H1 (cell line): Measurements from ENCODE around the gene PALD1. TPM values are rescaled to one million over a fixed set of nuclear protein-coding genes. Genes with fewer than 3 reads are reported as not detected.

Experiments used
- CREB1 ChIP-seq: IDR thresholded peaks from 2 replicates; pipeline ENCODE4 v1.6.1; 2012; ENCODE audit warnings: inconsistent platforms
- EZH2 ChIP-seq: fragments of 200-600 bp; sonication (generic); IDR thresholded peaks from 2 replicates; pipeline ENCODE4 v1.7.1; 2012; ENCODE audit warnings: low read depth, mild to moderate bottlenecking, moderate library complexity, low read length, inconsistent platforms; ENCODE audit not compliant: severe bottlenecking
- RAD21 ChIP-seq, 2 experiments: IDR thresholded peaks in 1 of 2; conservative IDR thresholded peaks in 1 of 2; 2 replicates each; pipeline ENCODE4 v1.6.1; 2011; ENCODE audit warnings: low read depth in 2 of 2, low read length in 2 of 2, improper control_type of control experiment in 1 of 2, inconsistent platforms in 1 of 2, mild to moderate bottlenecking in 1 of 2, moderate library complexity in 1 of 2
- TCF12 ChIP-seq: IDR thresholded peaks from 2 replicates; pipeline ENCODE4 v1.6.1; 2011; ENCODE audit warnings: low read depth, mild to moderate bottlenecking, low read length
- polyA plus RNA-seq, 7 experiments: library from polyadenylated mRNA; depleted of rRNA in 3 of 7; stranded (reverse) in 5 of 7; unstranded in 2 of 7; fragments of >200 nt in 5 of 7; fragments of 200-250 nt in 2 of 7; gene quantifications; 1 replicate in 5 of 7; 2 replicates in 1 of 7; 4 replicates in 1 of 7; pipeline versions ENCODE4 v1.2.1 to v1.2.3, GENCODE V29; 2011 to 2013; ENCODE audit warnings: missing spikeins in 2 of 7, mixed read lengths in 2 of 7
- total RNA-seq: library from RNA; stranded (reverse); fragmentation: NEBNext Ultra II Directional; extraction: Animal tissue kit (Norgen Biotek cat#: 25700); gene quantifications from 2 replicates; pipeline ENCODE4 v1.2.1, GENCODE V29; 2021

PALD1 gene
- total and polyA plus RNA-seq, 2 of the 8 experiments (the other 6 are each of a cell fraction or from before 2014, with no cell fraction given): 13.3 to 32.8 TPM

DNA sequence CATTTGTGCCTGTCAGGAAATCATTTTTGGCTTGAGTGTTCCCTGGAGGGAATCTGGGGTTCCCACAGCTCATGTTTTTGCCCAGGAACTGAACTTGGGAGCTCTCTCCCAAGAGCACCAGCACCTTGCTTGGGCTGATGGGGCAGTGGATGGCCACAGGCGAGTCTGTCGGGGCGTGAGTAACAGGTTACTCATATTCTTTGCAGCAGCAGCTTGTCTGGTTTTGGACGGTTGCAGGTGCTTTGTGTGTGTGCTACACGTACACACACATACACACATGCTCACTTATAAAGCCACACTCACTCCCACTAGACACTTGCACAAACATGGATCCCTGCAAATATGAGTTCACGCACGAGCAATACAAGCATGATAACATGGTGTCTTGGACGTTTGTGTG lies 2.9 kb upstream of the PALD1 start (continued):
- TF ChIP-seq RAD21 (IDR thresholded peaks at IDR 0.05 in 1 of 2, conservative IDR thresholded peaks at IDR 0.05 in 1 of 2; ENCODE audit: low read depth in 2 of 2, low read length in 2 of 2) (no peak), EZH2 (no peak), CREB1 (no peak), TCF12 (no peak)
